Caki2 (cell line): ENCODE measurements around the gene STRN4. TPM values are rescaled to one million over a fixed set of nuclear protein-coding genes. Genes with fewer than 3 reads are reported as not detected.

Experiments used
- DNase-seq: peaks from one replicate; pipeline ENCODE4 v3.0.0-alpha.2; 2015; ENCODE audit warnings: low read depth
- in situ Hi-C: cut with HindIII; loops from 2 replicates; pipeline ENCODE4 v1.10.0; 2016; ENCODE audit warnings: low sequenced_read_pairs, low pct_unique_long_range_greater_than_20kb, mixed read lengths
- total RNA-seq: library from RNA; depleted of rRNA; stranded (reverse); fragments of >200 nt; shearing (Covaris generic); gene quantifications from 2 replicates; pipeline ENCODE4 v1.2.3, GENCODE V29; 2014; ENCODE audit warnings: low replicate concordance

Gene STRN4
- total RNA-seq, 1 experiment from 2014 or later: 102 TPM

- DNase-seq: no peak
- in situ Hi-C loops: no loop called here
Measured at GRCh38 chr19:46730595-46730994, 15.7 kb downstream of the STRN4 start.

GRCh38 chr19:46730187-46730586 lies 16.1 kb downstream of the STRN4 start:
- DNase-seq: no peak
- in situ Hi-C loops: no loop called here

- in situ Hi-C loops: no loop called here
- DNase-seq: no peak
Measured at GRCh38 chr19:46729696-46730095, 16.6 kb downstream of the STRN4 start.

GRCh38 chr19:46728693-46729339 lies 17.4 kb downstream of the STRN4 start:
- no peak for DNase-seq
- in situ Hi-C loops: no loop called here

- DNase-seq: no peak
- in situ Hi-C loops: no loop called here
Measured at GRCh38 chr19:46728208-46728607, 18.0 kb downstream of the STRN4 start.

GRCh38 chr19:46727757-46728156 lies 18.5 kb downstream of the STRN4 start:
- in situ Hi-C loops: no loop called here
- no peak for DNase-seq

- in situ Hi-C loops: no loop called here
- no peak for DNase-seq
Measured at GRCh38 chr19:46726971-46727501, 19.2 kb downstream of the STRN4 start.

GRCh38 chr19:46726551-46726950 lies 19.7 kb downstream of the STRN4 start:
- in situ Hi-C loops: no loop called here
- no peak for DNase-seq

- DNase-seq: no peak
- in situ Hi-C loops: no loop called here
Measured at GRCh38 chr19:46725859-46726393, 20.3 kb downstream of the STRN4 start.

GRCh38 chr19:46725036-46725820 lies 21.0 kb downstream of the STRN4 start:
- in situ Hi-C loops: no loop called here
- DNase-seq: no peak

- in situ Hi-C loops: no loop called here
- no peak for DNase-seq
Measured at GRCh38 chr19:46724468-46724867, 21.8 kb downstream of the STRN4 start.

- no peak for DNase-seq
- in situ Hi-C loops: no loop called here
Measured at GRCh38 chr19:46723471-46723870, 22.8 kb downstream of the STRN4 start.

GRCh38 chr19:46723023-46723461 lies 23.2 kb downstream of the STRN4 start:
- in situ Hi-C loops: no loop called here
- DNase-seq: no peak

- in situ Hi-C loops: no loop called here
- DNase-seq: no peak
Measured at GRCh38 chr19:46722421-46723022, 23.7 kb downstream of the STRN4 start.

- in situ Hi-C loops: no loop called here
- no peak for DNase-seq
Measured at GRCh38 chr19:46722004-46722380, 24.3 kb downstream of the STRN4 start.

GRCh38 chr19:46721269-46722003 lies 24.8 kb downstream of the STRN4 start:
- in situ Hi-C loops: no loop called here
- no peak for DNase-seq

- in situ Hi-C loops: no loop called here
- DNase-seq: no peak
Measured at GRCh38 chr19:46720503-46721239, 25.6 kb downstream of the STRN4 start.
